ENCODE results near the gene LIMCH1.
"Not testable (repeated sequence)": the region's sequence is repeated elsewhere in the genome, so short reads cannot be mapped to it uniquely, and the experiment has no call there.

The LIMCH1 gene

GRCh38 chr4:41701983-41702382 lies 164.0 kb downstream of the LIMCH1 start:
- Histone ChIP-seq H3K27me3 (ENCODE audit: control insufficient read depth in 1 of 2, insufficient read depth in 2 of 2, low read length in 2 of 2) (no peaks in the 10 kb centered on the region), H3K4me1 (ENCODE audit: control insufficient read depth, insufficient read depth, low read length) (no peaks in the 10 kb centered on the region), H3K36me3 (ENCODE audit: control insufficient read depth in 2 of 2, insufficient read depth in 2 of 2, low read length in 2 of 2) (no peaks in the 10 kb centered on the region), H3K9me3 (ENCODE audit: control insufficient read depth in 2 of 2, low read length in 2 of 2) (no peaks in the 10 kb centered on the region), H3K9ac (ENCODE audit: low read length in 2 of 2) (no peak overlapping the region), H3K4me3 (ENCODE audit: low read length in 2 of 2) (no peak overlapping the region), H3K27ac (ENCODE audit: low read length) (no peak overlapping the region)

- Histone ChIP-seq H3K27ac (ENCODE audit: low read length) (no peak overlapping the region), H3K9me3 (ENCODE audit: control insufficient read depth in 2 of 2, low read length in 2 of 2) (no peaks in the 10 kb centered on the region), H3K4me1 (ENCODE audit: control insufficient read depth, insufficient read depth, low read length) (no peaks in the 10 kb centered on the region), H3K4me3 (ENCODE audit: low read length in 2 of 2) (no peak overlapping the region), H3K27me3 (ENCODE audit: control insufficient read depth in 1 of 2, insufficient read depth in 2 of 2, low read length in 2 of 2) (no peaks in the 10 kb centered on the region), H3K36me3 (ENCODE audit: control insufficient read depth in 2 of 2, insufficient read depth in 2 of 2, low read length in 2 of 2) (no peaks in the 10 kb centered on the region), H3K9ac (ENCODE audit: low read length in 2 of 2) (no peak overlapping the region)
Observed at GRCh38 chr4:41702770-41703169, 164.8 kb downstream of the LIMCH1 start.

DNA sequence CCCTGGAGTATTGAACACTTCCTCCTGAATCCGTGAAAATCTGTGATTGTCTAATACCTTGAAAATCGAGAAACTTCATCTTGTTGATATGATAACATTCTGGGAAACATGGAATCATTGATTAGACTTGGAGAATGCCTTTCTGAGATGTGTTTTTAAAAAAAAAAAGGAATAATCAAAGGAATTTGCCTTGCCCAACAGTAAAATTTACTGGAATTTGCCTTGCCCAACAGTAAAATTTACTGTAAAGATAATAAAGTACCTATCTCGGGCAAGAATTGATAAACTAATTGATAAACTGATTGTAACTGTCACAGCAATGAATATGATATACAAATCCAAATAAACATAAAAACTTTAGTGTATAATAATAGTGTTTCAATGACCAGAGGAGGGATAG lies 165.8 kb downstream of the LIMCH1 start:
- no peaks in the 10 kb centered on the region for H3K36me3 ChIP-seq (ENCODE audit: control insufficient read depth in 2 of 2, insufficient read depth in 2 of 2, low read length in 2 of 2)
- no peaks in the 10 kb centered on the region for H3K4me1 ChIP-seq (ENCODE audit: control insufficient read depth, insufficient read depth, low read length)
- no peak overlapping the region for H3K27ac ChIP-seq (ENCODE audit: low read length)
- H3K27me3 ChIP-seq (ENCODE audit: control insufficient read depth in 1 of 2, insufficient read depth in 2 of 2, low read length in 2 of 2), result no peaks in the 10 kb centered on the region
- no peak overlapping the region for H3K9ac ChIP-seq (ENCODE audit: low read length in 2 of 2)
- no peaks in the 10 kb centered on the region for H3K9me3 ChIP-seq (ENCODE audit: control insufficient read depth in 2 of 2, low read length in 2 of 2)
- no peak overlapping the region for H3K4me3 ChIP-seq (ENCODE audit: low read length in 2 of 2)

DNA sequence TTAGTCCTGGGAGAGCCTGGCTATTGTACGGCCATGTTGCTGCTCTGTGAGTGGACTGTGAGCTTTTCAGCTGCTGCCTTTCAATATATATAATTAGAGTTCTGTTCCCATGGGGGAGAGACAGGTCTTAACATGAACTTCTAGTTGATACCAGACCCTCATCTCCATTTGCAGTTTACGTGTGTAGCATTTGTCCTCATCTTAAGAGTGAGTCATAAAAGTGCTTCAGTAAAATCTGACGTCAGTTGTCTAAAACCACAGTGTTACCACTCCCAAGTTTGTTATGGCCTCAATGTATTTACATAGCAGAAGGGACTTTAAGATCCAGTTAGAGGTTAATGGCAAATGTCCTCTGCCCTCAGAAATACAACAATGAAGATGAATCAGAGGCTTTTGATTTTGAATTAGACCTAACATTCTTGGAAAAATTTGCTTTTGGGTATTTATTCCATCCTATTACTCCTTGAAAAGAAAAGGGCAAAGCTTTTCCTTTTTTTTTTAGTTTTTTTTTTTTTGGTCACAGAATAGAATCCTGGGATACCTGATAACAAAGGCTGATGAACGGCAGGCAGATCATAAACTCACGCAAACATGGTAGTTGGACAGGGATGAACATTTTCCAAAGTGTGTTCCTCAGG lies 172.0 kb downstream of the LIMCH1 start:
- Histone ChIP-seq H3K4me1 (ENCODE audit: control insufficient read depth, insufficient read depth, low read length) (no peaks in the 10 kb centered on the region), H3K36me3 (ENCODE audit: control insufficient read depth in 2 of 2, insufficient read depth in 2 of 2, low read length in 2 of 2) (no peaks in the 10 kb centered on the region), H3K27ac (ENCODE audit: low read length) (no peak overlapping the region), H3K9ac (ENCODE audit: low read length in 2 of 2) (no peak overlapping the region), H3K9me3 (ENCODE audit: control insufficient read depth in 2 of 2, low read length in 2 of 2) (no peaks in the 10 kb centered on the region), H3K27me3 (ENCODE audit: control insufficient read depth in 1 of 2, insufficient read depth in 2 of 2, low read length in 2 of 2) (no peaks in the 10 kb centered on the region), H3K4me3 (ENCODE audit: low read length in 2 of 2) (no peak overlapping the region)

DNA sequence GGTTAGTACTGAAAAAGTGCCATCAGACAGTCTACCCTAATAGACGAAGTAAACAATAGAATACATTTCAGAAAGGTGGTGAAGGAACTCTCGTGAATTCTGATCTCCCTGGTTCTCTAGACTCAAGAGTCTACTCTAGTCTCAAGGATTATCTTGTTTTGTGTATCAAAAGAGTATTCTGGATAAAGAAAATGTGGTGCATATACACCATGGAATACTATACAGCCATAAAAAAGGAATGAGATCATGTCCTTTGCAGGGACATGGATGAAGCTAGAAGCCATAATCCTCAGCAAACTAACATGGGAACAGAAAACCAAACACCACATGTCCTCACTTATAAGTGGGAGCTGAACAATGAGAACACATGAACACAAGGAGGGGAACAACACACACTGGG lies 173.7 kb downstream of the LIMCH1 start:
- not testable (repeated sequence) for H3K9me3 ChIP-seq (ENCODE audit: control insufficient read depth in 2 of 2, low read length in 2 of 2); H3K9ac ChIP-seq (ENCODE audit: low read length in 2 of 2); H3K27ac ChIP-seq (ENCODE audit: low read length); H3K4me1 ChIP-seq (ENCODE audit: control insufficient read depth, insufficient read depth, low read length); H3K36me3 ChIP-seq (ENCODE audit: control insufficient read depth in 2 of 2, insufficient read depth in 2 of 2, low read length in 2 of 2); H3K4me3 ChIP-seq (ENCODE audit: low read length in 2 of 2); H3K27me3 ChIP-seq (ENCODE audit: control insufficient read depth in 1 of 2, insufficient read depth in 2 of 2, low read length in 2 of 2)

GRCh38 chr4:41712425-41712824 lies 174.5 kb downstream of the LIMCH1 start:
- Histone ChIP-seq H3K4me3 (ENCODE audit: low read length in 2 of 2) (no peak overlapping the region), H3K36me3 (ENCODE audit: control insufficient read depth in 2 of 2, insufficient read depth in 2 of 2, low read length in 2 of 2) (no peaks in the 10 kb centered on the region), H3K27me3 (ENCODE audit: control insufficient read depth in 1 of 2, insufficient read depth in 2 of 2, low read length in 2 of 2) (no peaks in the 10 kb centered on the region), H3K9ac (ENCODE audit: low read length in 2 of 2) (no peak overlapping the region), H3K9me3 (ENCODE audit: control insufficient read depth in 2 of 2, low read length in 2 of 2) (no peaks in the 10 kb centered on the region), H3K4me1 (ENCODE audit: control insufficient read depth, insufficient read depth, low read length) (no peaks in the 10 kb centered on the region), H3K27ac (ENCODE audit: low read length) (no peak overlapping the region)

DNA sequence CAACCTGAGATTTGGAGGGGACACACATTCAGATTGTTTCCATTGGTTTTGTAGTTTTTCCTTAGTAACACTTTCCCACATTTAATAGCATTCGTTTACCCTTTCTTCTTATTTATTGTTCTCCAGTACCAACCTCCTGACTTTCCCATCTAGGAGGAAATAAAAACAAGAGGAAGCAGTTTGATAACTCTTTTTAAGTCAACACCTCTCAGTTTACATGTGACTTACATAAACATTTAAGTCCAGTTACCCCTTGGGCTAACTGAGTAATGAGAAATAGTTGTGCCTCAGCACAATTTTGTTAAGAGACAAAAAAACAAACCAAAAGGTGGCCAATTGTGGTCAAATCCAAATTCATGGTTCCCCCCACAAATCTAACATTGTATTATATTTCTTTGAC lies 175.8 kb downstream of the LIMCH1 start:
- no peaks in the 10 kb centered on the region for H3K9me3 ChIP-seq (ENCODE audit: control insufficient read depth in 2 of 2, low read length in 2 of 2)
- H3K4me3 ChIP-seq (ENCODE audit: low read length in 2 of 2), result no peak overlapping the region

DNA sequence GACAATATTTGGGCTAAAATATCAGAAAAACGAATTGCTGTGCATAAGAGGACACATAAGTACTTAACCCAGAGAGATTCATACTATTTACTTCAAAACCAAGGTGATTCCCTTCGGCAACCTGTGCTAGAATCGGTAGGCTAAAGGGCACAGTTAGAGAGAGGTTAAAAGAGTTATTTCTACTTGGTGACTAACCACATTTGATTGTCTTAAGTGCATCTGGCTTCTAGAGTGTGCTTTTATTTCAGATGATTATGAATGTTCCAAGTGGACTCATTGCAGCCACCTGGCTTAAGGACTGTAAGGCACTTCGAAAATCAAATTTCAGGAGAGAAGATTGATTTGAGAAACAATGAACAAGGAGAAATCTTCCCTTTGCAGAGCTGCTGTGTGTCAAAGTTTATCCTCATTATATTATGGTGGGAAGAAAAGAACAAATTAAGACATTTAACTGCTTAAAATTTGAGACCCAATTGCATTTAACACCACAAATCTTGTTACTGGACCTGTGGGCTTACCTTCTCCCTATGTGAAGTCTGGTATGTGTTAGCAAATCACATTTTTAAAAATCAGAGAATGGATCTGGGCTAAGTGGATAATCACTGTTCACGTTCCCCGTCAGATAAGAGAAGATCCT lies 176.5 kb downstream of the LIMCH1 start:
- Histone ChIP-seq H3K27me3 (ENCODE audit: control insufficient read depth in 1 of 2, insufficient read depth in 2 of 2, low read length in 2 of 2) (no peaks in the 10 kb centered on the region), H3K36me3 (ENCODE audit: control insufficient read depth in 2 of 2, insufficient read depth in 2 of 2, low read length in 2 of 2) (no peaks in the 10 kb centered on the region), H3K4me1 (ENCODE audit: control insufficient read depth, insufficient read depth, low read length) (no peaks in the 10 kb centered on the region), H3K9me3 (ENCODE audit: control insufficient read depth in 2 of 2, low read length in 2 of 2) (no peaks in the 10 kb centered on the region), H3K4me3 (ENCODE audit: low read length in 2 of 2) (no peak overlapping the region), H3K27ac (ENCODE audit: low read length) (no peak overlapping the region), H3K9ac (ENCODE audit: low read length in 2 of 2) (no peak overlapping the region)

More for the DNA sequence above, 175.8 kb downstream of the LIMCH1 start:
- no peaks in the 10 kb centered on the region for H3K4me1 ChIP-seq (ENCODE audit: control insufficient read depth, insufficient read depth, low read length)
- no peak overlapping the region for H3K27ac ChIP-seq (ENCODE audit: low read length)
- no peaks in the 10 kb centered on the region for H3K36me3 ChIP-seq (ENCODE audit: control insufficient read depth in 2 of 2, insufficient read depth in 2 of 2, low read length in 2 of 2)
- no peaks in the 10 kb centered on the region for H3K27me3 ChIP-seq (ENCODE audit: control insufficient read depth in 1 of 2, insufficient read depth in 2 of 2, low read length in 2 of 2)
- no peak overlapping the region for H3K9ac ChIP-seq (ENCODE audit: low read length in 2 of 2)

DNA sequence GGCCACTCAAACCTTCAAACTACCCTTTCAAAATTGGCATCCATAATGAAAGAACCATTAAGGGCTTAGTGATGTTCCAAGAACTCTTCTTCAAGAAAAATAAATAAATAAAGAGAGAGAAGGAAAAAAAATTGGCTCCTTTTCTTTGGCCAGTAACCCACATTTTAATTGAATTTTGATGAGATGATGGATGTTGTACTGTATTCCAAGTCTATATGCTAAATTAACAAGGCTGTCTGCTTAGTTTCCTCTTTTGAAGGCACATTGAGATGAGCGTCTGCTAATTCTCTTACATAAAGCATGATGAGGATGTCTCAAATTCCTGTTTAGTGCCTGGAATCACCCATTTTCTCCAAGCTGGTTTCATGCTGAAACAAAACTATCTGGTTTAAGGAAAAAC lies 177.2 kb downstream of the LIMCH1 start:
- H3K9me3 ChIP-seq (ENCODE audit: control insufficient read depth in 2 of 2, low read length in 2 of 2), result no peaks in the 10 kb centered on the region
- no peak overlapping the region for H3K9ac ChIP-seq (ENCODE audit: low read length in 2 of 2)
- no peak overlapping the region for H3K27ac ChIP-seq (ENCODE audit: low read length)
- no peaks in the 10 kb centered on the region for H3K4me1 ChIP-seq (ENCODE audit: control insufficient read depth, insufficient read depth, low read length)
- no peaks in the 10 kb centered on the region for H3K36me3 ChIP-seq (ENCODE audit: control insufficient read depth in 2 of 2, insufficient read depth in 2 of 2, low read length in 2 of 2)
- no peak overlapping the region for H3K4me3 ChIP-seq (ENCODE audit: low read length in 2 of 2)
- H3K27me3 ChIP-seq (ENCODE audit: control insufficient read depth in 1 of 2, insufficient read depth in 2 of 2, low read length in 2 of 2), result no peaks in the 10 kb centered on the region

DNA sequence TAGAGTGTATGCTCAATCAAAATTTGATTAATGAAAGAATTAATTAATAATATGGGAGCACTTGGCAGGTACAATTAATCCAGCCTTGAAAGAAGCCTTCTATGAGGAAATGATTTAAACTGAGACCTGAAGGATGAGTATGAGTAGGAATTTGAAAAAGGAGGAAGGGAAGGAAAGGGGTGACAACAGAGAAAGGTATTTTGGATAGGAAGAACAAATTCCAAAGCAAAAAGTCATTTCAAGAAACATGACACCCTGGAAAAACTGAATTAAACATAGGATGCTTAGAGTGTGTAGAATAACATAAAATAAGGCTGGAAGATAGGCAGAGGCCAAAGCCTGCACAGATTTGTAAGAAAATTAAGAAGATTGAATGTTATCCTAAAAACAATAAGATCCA lies 180.9 kb downstream of the LIMCH1 start:
- Histone ChIP-seq H3K27me3 (ENCODE audit: control insufficient read depth in 1 of 2, insufficient read depth in 2 of 2, low read length in 2 of 2) (peaks cover 0 to 2% of the 10 kb centered on the region in 2 donors), H3K9me3 (ENCODE audit: control insufficient read depth in 2 of 2, low read length in 2 of 2) (no peaks in the 10 kb centered on the region), H3K9ac (ENCODE audit: low read length in 2 of 2) (no peak overlapping the region), H3K27ac (ENCODE audit: low read length) (no peak overlapping the region), H3K4me1 (ENCODE audit: control insufficient read depth, insufficient read depth, low read length) (no peaks in the 10 kb centered on the region), H3K4me3 (ENCODE audit: low read length in 2 of 2) (no peak overlapping the region), H3K36me3 (ENCODE audit: control insufficient read depth in 2 of 2, insufficient read depth in 2 of 2, low read length in 2 of 2) (no peaks in the 10 kb centered on the region)

GRCh38 chr4:41719417-41719816 lies 181.5 kb downstream of the LIMCH1 start:
- H3K27ac ChIP-seq (ENCODE audit: low read length), result no peak overlapping the region
- H3K9ac ChIP-seq (ENCODE audit: low read length in 2 of 2), result no peak overlapping the region
- H3K4me3 ChIP-seq (ENCODE audit: low read length in 2 of 2), result no peak overlapping the region
- no peaks in the 10 kb centered on the region for H3K9me3 ChIP-seq (ENCODE audit: control insufficient read depth in 2 of 2, low read length in 2 of 2)
- H3K27me3 ChIP-seq (ENCODE audit: control insufficient read depth in 1 of 2, insufficient read depth in 2 of 2, low read length in 2 of 2), result peaks cover 0 to 2% of the 10 kb centered on the region in 2 donors
- no peaks in the 10 kb centered on the region for H3K36me3 ChIP-seq (ENCODE audit: control insufficient read depth in 2 of 2, insufficient read depth in 2 of 2, low read length in 2 of 2)
- no peaks in the 10 kb centered on the region for H3K4me1 ChIP-seq (ENCODE audit: control insufficient read depth, insufficient read depth, low read length)

Data from stomach smooth muscle (tissue), 2 donors.